GM23338 (cell line): ENCODE measurements around the gene CACNA2D3. TPM values are rescaled to one million over a fixed set of nuclear protein-coding genes. Genes with fewer than 3 reads are reported as not detected.

Source experiments
- ATAC-seq: fragments of 200-7000 bp; cut with Tn5 transposase; 3 replicates; pipeline ENCODE4 v1.9.1; 2020
- DNase-seq: peaks from one replicate; pipeline ENCODE4 v3.0.0-alpha.2; 2015; ENCODE audit warnings: low spot score
- H2AFZ ChIP-seq: fragments of 200-600 bp; sonication (generic); 2 replicates; pipeline ENCODE4 v1.8.0; 2016; ENCODE audit warnings: antibody characterized with exemption, mild to moderate bottlenecking, moderate library complexity
- H3F3A ChIP-seq: fragments of 200-600 bp; sonication (generic); replicated peaks from 2 replicates; pipeline ENCODE4 v1.8.0; 2017; ENCODE audit warnings: antibody characterized with exemption, mixed run types, low read depth
- H3K27ac ChIP-seq: fragments of 200-600 bp; sonication (generic); 2 replicates; pipeline ENCODE4 v1.6.1; 2016; ENCODE audit warnings: low read depth
- H3K27me3 ChIP-seq: fragments of 200-600 bp; sonication (generic); 2 replicates; pipeline ENCODE4 v1.8.0; 2016; ENCODE audit warnings: mild to moderate bottlenecking, mixed run types, moderate library complexity; ENCODE audit not compliant: insufficient read depth
- H3K36me3 ChIP-seq: fragments of 200-600 bp; sonication (generic); 2 replicates; pipeline ENCODE4 v1.8.0; 2016; ENCODE audit warnings: mild to moderate bottlenecking; ENCODE audit not compliant: insufficient read depth
- H3K4me1 ChIP-seq: fragments of 200-600 bp; sonication (generic); 2 replicates; pipeline ENCODE4 v1.8.0; 2016; ENCODE audit warnings: mild to moderate bottlenecking, moderate library complexity; ENCODE audit not compliant: insufficient read depth
- H3K4me2 ChIP-seq: fragments of 200-600 bp; sonication (generic); 2 replicates; pipeline ENCODE4 v1.7.1; 2017; ENCODE audit warnings: mixed run types
- H3K4me3 ChIP-seq: fragments of 200-600 bp; sonication (generic); 2 replicates; pipeline ENCODE4 v1.6.1; 2016; ENCODE audit warnings: mixed run types
- H3K79me2 ChIP-seq: fragments of 200-600 bp; sonication (generic); replicated peaks from 2 replicates; pipeline ENCODE4 v1.8.0; 2017; ENCODE audit warnings: mild to moderate bottlenecking; ENCODE audit not compliant: insufficient read depth
- H3K9me2 ChIP-seq: fragments of 200-600 bp; sonication (generic); 2 replicates; pipeline ENCODE4 v1.8.0; 2017; ENCODE audit not compliant: insufficient read depth
- H4K20me1 ChIP-seq: fragments of 200-600 bp; sonication (generic); replicated peaks from 2 replicates; pipeline ENCODE4 v1.8.0; 2017; ENCODE audit warnings: mild to moderate bottlenecking; ENCODE audit not compliant: insufficient read depth
- H3K27ac Mint-ChIP-seq: 2 replicates; pipeline ENCODE4 v1.8.0; 2020; ENCODE audit warnings: inconsistent platforms, mild to moderate bottlenecking, moderate library complexity, mixed read lengths
- H3K27me3 Mint-ChIP-seq: 3 replicates; pipeline ENCODE4 v1.8.0; 2022; ENCODE audit warnings: low read depth, mild to moderate bottlenecking, moderate library complexity, mixed read lengths, inconsistent platforms; ENCODE audit not compliant: insufficient read depth, poor library complexity
- H3K36me3 Mint-ChIP-seq: 3 replicates; pipeline ENCODE4 v1.8.0; 2021; ENCODE audit warnings: low read depth, mild to moderate bottlenecking, inconsistent platforms, moderate library complexity, mixed read lengths
- H3K4me1 Mint-ChIP-seq: 3 replicates; pipeline ENCODE4 v1.8.0; 2020; ENCODE audit warnings: mild to moderate bottlenecking, inconsistent platforms, mixed read lengths
- H3K4me3 Mint-ChIP-seq: 3 replicates; pipeline ENCODE4 v1.8.0; 2021; ENCODE audit warnings: moderate library complexity, mild to moderate bottlenecking, inconsistent platforms, mixed read lengths
- H3K9me3 Mint-ChIP-seq: 3 replicates; pipeline ENCODE4 v1.8.0; 2020; ENCODE audit warnings: moderate library complexity, mild to moderate bottlenecking, inconsistent platforms, mixed read lengths
- CREB1 ChIP-seq: fragments of 250-450 bp; sonication (Bioruptor Pico); IDR thresholded peaks from 2 replicates; pipeline ENCODE4 v1.5.0; 2020; ENCODE audit warnings: low read depth, mild to moderate bottlenecking, moderate library complexity
- ETS1 ChIP-seq: IDR thresholded peaks from 2 replicates; pipeline ENCODE4 v1.6.1; 2016; ENCODE audit warnings: antibody characterized with exemption
- EZH2 ChIP-seq: fragments of 200-600 bp; sonication (generic); IDR thresholded peaks from one replicate; pipeline ENCODE4 v1.8.0; 2017; ENCODE audit warnings: antibody characterized with exemption, mild to moderate bottlenecking, low read depth; ENCODE audit not compliant: unreplicated experiment
- EZH2phosphoT487 ChIP-seq: fragments of 200-600 bp; sonication (generic); IDR thresholded peaks from one replicate; pipeline ENCODE4 v1.8.1; 2018; ENCODE audit warnings: antibody characterized with exemption; ENCODE audit not compliant: unreplicated experiment
- JUNB ChIP-seq: IDR thresholded peaks from one replicate; pipeline ENCODE4 v1.6.1; 2016; ENCODE audit warnings: antibody characterized with exemption; ENCODE audit not compliant: unreplicated experiment
- NANOG ChIP-seq: IDR thresholded peaks from 2 replicates; pipeline ENCODE4 v1.6.1; 2016; ENCODE audit warnings: antibody characterized with exemption, borderline replicate concordance
- POLR2AphosphoS5 ChIP-seq: IDR thresholded peaks from 2 replicates; pipeline ENCODE4 v1.6.1; 2016; ENCODE audit warnings: antibody characterized with exemption, low read depth
- STAT1 ChIP-seq: IDR thresholded peaks from one replicate; pipeline ENCODE4 v1.6.1; 2016; ENCODE audit warnings: antibody characterized with exemption; ENCODE audit not compliant: unreplicated experiment
- ZNF114 ChIP-seq: fragments of 250-450 bp; sonication (Bioruptor Pico); IDR thresholded peaks from 2 replicates; pipeline ENCODE4 v1.5.0; 2020; ENCODE audit warnings: mild to moderate bottlenecking, moderate library complexity
- ZNF331 ChIP-seq: fragments of 250-450 bp; sonication (Bioruptor Pico); IDR thresholded peaks from 2 replicates; pipeline ENCODE4 v1.5.0; 2020; ENCODE audit warnings: low read depth, mild to moderate bottlenecking, moderate library complexity
- polyA plus RNA-seq: library from polyadenylated mRNA; unstranded; fragments of >200 nt; fragmentation: Nextera tagmentation; extraction: Ambion mirVana; gene quantifications from 2 replicates; pipeline ENCODE4 v1.2.1, GENCODE V29; 2016
- total RNA-seq: library from RNA; depleted of rRNA; stranded (reverse); fragments of >200 nt; shearing (Covaris generic); gene quantifications from 2 replicates; pipeline ENCODE4 v1.2.3, GENCODE V29; 2014
- TF ChIP-seq, protein P1 (sequence below): IDR thresholded peaks from one replicate; pipeline ENCODE4 v1.6.1; 2018; ENCODE audit warnings: antibody characterized with exemption; ENCODE audit not compliant: unreplicated experiment
- TF ChIP-seq, protein P2 (sequence below): fragments of 250-450 bp; sonication (Bioruptor Pico); IDR thresholded peaks from 2 replicates; pipeline ENCODE4 v1.5.0; 2020; ENCODE audit warnings: mild to moderate bottlenecking, moderate library complexity
- TF ChIP-seq, protein P3 (sequence below), 2 experiments: fragments of 200-600 bp in 1 of 2; sonication (generic) in 1 of 2; conservative IDR thresholded peaks; 2 replicates each; pipeline versions ENCODE4 v1.5.1 to v1.6.1; 2016 to 2017; ENCODE audit warnings: antibody characterized with exemption in 2 of 2, low read depth in 2 of 2, mild to moderate bottlenecking in 2 of 2, moderate library complexity in 1 of 2

The CACNA2D3 gene
- total and polyA plus RNA-seq, 2 experiments from 2014 or later, result 2.2 to 2.3 TPM

DNA sequence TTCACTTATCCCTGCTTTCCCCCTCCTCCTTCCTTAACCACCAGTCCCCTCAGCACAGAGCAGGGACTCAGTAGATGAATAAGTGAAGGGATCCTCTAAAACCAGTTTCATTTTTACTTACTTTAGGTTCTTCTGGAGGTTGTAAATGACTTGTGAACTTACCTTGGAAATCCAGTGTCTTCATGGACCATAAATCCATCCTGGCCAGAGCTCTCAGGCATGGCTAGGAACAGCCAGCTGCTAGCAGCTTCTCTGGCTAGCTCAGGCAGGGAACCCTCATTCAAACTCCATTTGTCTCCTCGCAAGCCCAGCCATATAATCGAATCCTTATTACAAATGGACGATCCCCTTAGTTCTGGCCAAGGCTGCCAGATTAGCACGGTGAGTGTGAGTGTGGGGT, 727.0 kb downstream of the CACNA2D3 start:
- no peak overlapping the region for H2AFZ ChIP-seq
- no peaks in the 10 kb centered on the region for H4K20me1 ChIP-seq
- peaks cover 3% of the 10 kb centered on the region; the same call in 1 of the 2 replicates for H3K4me1 ChIP-seq
- H3K4me3 ChIP-seq, result no peak overlapping the region
- H3K9me2 ChIP-seq, result no peaks in the 10 kb centered on the region
- H3K79me2 ChIP-seq, result no peaks in the 10 kb centered on the region
- Mint-ChIP-seq H3K27ac (no peak overlapping the region), H3K9me3 (no peaks in the 10 kb centered on the region), H3K4me1 (peaks cover 10% of the 10 kb centered on the region), H3K27me3 (no peaks in the 10 kb centered on the region), H3K4me3 (no peak overlapping the region), H3K36me3 (no peaks in the 10 kb centered on the region; the same call in 2 of the 3 replicates)
- H3F3A ChIP-seq, result no peaks in the 10 kb centered on the region
- ATAC-seq (no peak), DNase-seq (no peak)
- no peak overlapping the region for H3K27ac ChIP-seq
- H3K4me2 ChIP-seq, result no peak overlapping the region
- no peaks in the 10 kb centered on the region for H3K27me3 ChIP-seq
- no peaks in the 10 kb centered on the region for H3K36me3 ChIP-seq
- TF ChIP-seq ETS1 (no peak), NANOG (no peak), CREB1 (no peak), EZH2phosphoT487 (no peak), EZH2 (no peak), STAT1 (no peak), ZNF114 (CRISPR knock-in tag) (no peak), POLR2AphosphoS5 (no peak), JUNB (no peak), ZNF331 (CRISPR knock-in tag) (no peak)
- TF ChIP-seq, protein P1, sequence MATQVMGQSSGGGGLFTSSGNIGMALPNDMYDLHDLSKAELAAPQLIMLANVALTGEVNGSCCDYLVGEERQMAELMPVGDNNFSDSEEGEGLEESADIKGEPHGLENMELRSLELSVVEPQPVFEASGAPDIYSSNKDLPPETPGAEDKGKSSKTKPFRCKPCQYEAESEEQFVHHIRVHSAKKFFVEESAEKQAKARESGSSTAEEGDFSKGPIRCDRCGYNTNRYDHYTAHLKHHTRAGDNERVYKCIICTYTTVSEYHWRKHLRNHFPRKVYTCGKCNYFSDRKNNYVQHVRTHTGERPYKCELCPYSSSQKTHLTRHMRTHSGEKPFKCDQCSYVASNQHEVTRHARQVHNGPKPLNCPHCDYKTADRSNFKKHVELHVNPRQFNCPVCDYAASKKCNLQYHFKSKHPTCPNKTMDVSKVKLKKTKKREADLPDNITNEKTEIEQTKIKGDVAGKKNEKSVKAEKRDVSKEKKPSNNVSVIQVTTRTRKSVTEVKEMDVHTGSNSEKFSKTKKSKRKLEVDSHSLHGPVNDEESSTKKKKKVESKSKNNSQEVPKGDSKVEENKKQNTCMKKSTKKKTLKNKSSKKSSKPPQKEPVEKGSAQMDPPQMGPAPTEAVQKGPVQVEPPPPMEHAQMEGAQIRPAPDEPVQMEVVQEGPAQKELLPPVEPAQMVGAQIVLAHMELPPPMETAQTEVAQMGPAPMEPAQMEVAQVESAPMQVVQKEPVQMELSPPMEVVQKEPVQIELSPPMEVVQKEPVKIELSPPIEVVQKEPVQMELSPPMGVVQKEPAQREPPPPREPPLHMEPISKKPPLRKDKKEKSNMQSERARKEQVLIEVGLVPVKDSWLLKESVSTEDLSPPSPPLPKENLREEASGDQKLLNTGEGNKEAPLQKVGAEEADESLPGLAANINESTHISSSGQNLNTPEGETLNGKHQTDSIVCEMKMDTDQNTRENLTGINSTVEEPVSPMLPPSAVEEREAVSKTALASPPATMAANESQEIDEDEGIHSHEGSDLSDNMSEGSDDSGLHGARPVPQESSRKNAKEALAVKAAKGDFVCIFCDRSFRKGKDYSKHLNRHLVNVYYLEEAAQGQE, result no peak
- TF ChIP-seq, protein P2, sequence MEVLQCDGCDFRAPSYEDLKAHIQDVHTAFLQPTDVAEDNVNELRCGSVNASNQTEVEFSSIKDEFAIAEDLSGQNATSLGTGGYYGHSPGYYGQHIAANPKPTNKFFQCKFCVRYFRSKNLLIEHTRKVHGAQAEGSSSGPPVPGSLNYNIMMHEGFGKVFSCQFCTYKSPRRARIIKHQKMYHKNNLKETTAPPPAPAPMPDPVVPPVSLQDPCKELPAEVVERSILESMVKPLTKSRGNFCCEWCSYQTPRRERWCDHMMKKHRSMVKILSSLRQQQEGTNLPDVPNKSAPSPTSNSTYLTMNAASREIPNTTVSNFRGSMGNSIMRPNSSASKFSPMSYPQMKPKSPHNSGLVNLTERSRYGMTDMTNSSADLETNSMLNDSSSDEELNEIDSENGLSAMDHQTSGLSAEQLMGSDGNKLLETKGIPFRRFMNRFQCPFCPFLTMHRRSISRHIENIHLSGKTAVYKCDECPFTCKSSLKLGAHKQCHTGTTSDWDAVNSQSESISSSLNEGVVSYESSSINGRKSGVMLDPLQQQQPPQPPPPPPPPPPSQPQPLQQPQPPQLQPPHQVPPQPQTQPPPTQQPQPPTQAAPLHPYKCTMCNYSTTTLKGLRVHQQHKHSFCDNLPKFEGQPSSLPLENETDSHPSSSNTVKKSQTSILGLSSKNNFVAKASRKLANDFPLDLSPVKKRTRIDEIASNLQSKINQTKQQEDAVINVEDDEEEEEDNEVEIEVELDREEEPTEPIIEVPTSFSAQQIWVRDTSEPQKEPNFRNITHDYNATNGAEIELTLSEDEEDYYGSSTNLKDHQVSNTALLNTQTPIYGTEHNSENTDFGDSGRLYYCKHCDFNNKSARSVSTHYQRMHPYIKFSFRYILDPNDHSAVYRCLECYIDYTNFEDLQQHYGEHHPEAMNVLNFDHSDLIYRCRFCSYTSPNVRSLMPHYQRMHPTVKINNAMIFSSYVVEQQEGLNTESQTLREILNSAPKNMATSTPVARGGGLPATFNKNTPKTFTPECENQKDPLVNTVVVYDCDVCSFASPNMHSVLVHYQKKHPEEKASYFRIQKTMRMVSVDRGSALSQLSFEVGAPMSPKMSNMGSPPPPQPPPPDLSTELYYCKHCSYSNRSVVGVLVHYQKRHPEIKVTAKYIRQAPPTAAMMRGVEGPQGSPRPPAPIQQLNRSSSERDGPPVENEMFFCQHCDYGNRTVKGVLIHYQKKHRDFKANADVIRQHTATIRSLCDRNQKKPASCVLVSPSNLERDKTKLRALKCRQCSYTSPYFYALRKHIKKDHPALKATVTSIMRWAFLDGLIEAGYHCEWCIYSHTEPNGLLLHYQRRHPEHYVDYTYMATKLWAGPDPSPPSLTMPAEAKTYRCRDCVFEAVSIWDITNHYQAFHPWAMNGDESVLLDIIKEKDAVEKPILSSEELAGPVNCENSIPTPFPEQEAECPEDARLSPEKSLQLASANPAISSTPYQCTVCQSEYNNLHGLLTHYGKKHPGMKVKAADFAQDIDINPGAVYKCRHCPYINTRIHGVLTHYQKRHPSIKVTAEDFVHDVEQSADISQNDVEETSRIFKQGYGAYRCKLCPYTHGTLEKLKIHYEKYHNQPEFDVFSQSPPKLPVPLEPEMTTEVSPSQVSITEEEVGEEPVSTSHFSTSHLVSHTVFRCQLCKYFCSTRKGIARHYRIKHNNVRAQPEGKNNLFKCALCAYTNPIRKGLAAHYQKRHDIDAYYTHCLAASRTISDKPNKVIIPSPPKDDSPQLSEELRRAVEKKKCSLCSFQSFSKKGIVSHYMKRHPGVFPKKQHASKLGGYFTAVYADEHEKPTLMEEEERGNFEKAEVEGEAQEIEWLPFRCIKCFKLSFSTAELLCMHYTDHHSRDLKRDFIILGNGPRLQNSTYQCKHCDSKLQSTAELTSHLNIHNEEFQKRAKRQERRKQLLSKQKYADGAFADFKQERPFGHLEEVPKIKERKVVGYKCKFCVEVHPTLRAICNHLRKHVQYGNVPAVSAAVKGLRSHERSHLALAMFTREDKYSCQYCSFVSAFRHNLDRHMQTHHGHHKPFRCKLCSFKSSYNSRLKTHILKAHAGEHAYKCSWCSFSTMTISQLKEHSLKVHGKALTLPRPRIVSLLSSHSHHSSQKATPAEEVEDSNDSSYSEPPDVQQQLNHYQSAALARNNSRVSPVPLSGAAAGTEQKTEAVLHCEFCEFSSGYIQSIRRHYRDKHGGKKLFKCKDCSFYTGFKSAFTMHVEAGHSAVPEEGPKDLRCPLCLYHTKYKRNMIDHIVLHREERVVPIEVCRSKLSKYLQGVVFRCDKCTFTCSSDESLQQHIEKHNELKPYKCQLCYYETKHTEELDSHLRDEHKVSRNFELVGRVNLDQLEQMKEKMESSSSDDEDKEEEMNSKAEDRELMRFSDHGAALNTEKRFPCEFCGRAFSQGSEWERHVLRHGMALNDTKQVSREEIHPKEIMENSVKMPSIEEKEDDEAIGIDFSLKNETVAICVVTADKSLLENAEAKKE (CRISPR knock-in tag), result no peak
- TF ChIP-seq, protein P3, sequence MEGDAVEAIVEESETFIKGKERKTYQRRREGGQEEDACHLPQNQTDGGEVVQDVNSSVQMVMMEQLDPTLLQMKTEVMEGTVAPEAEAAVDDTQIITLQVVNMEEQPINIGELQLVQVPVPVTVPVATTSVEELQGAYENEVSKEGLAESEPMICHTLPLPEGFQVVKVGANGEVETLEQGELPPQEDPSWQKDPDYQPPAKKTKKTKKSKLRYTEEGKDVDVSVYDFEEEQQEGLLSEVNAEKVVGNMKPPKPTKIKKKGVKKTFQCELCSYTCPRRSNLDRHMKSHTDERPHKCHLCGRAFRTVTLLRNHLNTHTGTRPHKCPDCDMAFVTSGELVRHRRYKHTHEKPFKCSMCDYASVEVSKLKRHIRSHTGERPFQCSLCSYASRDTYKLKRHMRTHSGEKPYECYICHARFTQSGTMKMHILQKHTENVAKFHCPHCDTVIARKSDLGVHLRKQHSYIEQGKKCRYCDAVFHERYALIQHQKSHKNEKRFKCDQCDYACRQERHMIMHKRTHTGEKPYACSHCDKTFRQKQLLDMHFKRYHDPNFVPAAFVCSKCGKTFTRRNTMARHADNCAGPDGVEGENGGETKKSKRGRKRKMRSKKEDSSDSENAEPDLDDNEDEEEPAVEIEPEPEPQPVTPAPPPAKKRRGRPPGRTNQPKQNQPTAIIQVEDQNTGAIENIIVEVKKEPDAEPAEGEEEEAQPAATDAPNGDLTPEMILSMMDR (conservative IDR thresholded peaks at IDR 0.05; ENCODE audit: low read depth in 2 of 2), result no peak
